Measurements from ENCODE around the gene CDK5RAP2.

Gene CDK5RAP2

DNA sequence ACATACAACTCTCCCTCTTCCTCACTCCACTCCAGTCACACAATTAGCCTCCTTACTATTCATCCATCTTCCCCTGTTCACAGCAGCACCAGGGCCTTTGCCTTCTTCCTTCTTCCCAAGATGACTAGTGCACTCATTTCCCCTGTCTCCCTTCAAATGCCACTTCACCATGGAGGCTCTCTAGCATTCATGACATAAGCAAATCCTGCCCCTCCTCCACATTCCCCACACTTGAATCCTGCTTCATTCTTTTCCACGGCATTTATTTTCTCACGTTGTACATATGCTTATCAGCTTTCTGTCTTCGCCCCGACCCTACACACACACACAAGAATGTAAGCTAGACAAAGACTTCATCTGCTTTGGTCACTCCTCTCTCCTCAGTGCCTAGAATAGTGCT lies 133.3 kb downstream of the CDK5RAP2 start:
- H3K4me3 ChIP-seq (ENCODE audit: low read depth, low read length), result no peak overlapping the region
- TF ChIP-seq, protein P1, sequence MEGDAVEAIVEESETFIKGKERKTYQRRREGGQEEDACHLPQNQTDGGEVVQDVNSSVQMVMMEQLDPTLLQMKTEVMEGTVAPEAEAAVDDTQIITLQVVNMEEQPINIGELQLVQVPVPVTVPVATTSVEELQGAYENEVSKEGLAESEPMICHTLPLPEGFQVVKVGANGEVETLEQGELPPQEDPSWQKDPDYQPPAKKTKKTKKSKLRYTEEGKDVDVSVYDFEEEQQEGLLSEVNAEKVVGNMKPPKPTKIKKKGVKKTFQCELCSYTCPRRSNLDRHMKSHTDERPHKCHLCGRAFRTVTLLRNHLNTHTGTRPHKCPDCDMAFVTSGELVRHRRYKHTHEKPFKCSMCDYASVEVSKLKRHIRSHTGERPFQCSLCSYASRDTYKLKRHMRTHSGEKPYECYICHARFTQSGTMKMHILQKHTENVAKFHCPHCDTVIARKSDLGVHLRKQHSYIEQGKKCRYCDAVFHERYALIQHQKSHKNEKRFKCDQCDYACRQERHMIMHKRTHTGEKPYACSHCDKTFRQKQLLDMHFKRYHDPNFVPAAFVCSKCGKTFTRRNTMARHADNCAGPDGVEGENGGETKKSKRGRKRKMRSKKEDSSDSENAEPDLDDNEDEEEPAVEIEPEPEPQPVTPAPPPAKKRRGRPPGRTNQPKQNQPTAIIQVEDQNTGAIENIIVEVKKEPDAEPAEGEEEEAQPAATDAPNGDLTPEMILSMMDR (IDR thresholded peaks at IDR 0.05; ENCODE audit: borderline replicate concordance, insufficient read depth, low read depth, low read length), result no peak

DNA sequence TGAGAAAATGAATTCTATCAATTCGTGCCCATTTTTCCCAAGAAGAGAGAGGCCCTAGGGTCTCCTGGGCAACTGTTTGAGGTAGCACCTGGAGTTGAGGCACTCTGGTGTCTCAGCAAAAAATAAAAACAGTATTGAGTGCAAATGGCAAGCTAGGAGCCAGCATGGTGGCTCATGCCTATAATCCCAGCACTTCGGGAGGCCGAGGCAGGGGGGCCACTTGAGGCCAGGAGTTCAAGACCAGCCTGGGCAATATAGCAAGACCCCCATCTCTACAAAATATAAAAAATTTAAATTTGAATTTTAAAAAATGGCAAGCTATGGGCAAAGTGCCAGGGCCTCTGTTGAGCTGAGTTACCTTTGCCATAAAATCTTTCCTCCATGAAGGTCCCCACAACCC lies 136.0 kb downstream of the CDK5RAP2 start:
- TF ChIP-seq, protein P1 (IDR thresholded peaks at IDR 0.05; ENCODE audit: borderline replicate concordance, insufficient read depth, low read depth, low read length), result no peak
- H3K4me3 ChIP-seq (ENCODE audit: low read depth, low read length), result no peak overlapping the region

DNA sequence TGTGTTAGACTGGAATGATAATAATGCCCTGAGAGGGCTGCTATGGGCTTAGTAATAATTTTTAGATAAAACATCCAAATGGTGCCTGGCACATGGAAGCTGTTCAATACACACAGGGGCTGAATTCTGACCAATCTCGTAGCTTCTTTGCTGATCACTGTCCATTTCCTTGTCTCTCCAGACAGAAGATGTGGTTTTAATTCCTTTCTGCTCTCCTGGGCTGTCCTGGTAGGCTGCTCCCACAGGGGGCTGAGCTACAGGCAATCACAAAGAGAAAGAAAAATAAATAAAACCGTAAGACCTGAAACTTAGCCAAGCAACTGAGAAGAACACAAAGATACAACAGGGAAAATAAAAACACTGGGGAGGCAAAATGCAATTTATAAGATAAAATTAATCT lies 136.5 kb downstream of the CDK5RAP2 start:
- no peak overlapping the region for H3K4me3 ChIP-seq (ENCODE audit: low read depth, low read length)
- TF ChIP-seq, protein P1 (IDR thresholded peaks at IDR 0.05; ENCODE audit: borderline replicate concordance, insufficient read depth, low read depth, low read length), result no peak

DNA sequence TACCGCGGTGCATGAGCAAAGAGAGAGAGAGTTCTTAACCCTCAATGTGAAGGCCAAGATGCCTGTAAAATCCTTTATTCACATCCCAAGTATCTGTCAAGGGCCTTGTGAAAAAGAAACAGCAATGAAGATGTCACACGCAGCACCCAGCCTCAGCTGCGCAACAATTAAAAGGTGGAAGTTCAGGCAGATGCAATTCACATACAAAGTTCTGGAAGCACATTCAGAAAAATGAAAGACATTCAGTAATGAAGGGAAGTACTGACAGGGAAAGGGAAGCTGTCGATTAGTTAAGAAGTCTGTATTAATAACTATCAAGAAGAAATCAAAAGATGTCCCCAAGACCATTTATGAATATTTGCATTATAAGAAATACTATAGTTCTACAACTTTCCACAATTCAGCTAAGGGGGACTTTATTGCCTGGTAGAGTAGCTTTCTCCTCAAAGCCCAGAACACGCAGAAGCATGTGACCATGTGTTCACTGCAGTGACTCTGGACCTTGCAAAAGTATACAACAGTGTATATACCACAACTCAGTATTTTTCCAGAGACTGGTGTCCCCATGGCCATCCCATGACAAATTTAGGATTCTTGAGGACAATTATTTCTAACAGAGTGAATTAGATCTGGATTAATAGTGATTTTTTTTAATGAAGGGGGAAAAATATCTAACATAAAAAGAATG lies 137.5 kb downstream of the CDK5RAP2 start:
- no peak overlapping the region for H3K4me3 ChIP-seq (ENCODE audit: low read depth, low read length)
- TF ChIP-seq, protein P1 (IDR thresholded peaks at IDR 0.05; ENCODE audit: borderline replicate concordance, insufficient read depth, low read depth, low read length), result no peak

DNA sequence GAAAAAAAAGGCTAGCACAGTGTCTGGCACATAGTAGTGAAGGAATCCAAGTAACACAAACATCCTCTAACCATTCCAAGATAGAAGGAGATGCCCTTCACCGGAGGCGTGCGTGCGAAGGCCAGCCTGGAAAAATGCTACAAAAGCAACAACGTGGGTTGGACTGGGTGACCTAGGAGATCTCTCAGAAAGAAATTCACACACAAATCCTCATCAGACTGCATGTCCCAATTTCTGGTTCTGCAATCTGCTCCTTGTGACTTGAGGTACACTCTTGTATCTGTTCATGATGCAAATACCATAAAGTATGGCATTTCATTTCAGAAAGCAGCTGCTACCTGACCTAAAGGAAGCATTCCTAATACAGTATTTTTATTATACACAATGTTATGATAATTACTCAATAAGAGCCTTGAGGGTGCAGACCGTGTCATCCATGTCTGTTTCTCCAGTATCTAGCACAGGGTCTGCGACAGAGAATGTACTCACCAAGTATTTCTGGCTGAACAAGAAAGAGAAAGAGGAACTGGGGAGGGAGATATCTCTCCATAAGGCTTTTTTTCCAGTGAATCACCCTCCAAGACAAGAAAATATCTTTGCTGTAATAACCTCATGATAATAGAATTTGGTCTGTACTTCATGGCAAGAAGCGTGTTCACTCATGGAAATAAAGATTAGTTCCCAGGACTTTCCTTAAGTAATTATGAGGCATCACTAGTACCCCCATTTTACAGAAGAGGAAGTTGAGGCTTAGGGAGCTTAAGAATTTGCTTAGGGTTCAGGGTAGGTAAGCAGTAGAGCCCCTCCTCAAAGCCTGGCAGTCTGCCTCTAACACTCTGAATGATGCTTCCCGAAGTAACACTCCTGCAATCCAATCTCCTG lies 138.3 kb downstream of the CDK5RAP2 start:
- TF ChIP-seq, protein P1 (IDR thresholded peaks at IDR 0.05; ENCODE audit: borderline replicate concordance, insufficient read depth, low read depth, low read length), result no peak
- H3K4me3 ChIP-seq (ENCODE audit: low read depth, low read length), result no peak overlapping the region

DNA sequence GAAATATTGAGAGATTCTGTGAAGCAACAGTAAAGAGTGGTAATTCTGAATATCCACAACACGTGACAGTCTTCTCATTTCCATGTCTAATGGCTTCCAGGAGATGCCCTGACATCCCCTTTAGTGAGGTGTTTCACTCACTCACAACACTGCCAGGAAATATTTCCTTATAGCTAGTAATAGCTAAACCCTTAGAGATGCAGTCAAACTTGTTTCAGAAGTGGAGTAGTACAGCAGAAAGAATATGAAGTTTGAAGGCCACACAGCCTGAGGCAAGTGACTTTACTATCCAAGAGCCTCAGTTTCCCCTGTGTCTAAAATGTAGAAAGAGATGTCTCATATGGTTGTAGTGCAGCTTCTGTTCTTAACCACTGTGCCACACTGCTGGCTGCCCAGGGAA lies 139.2 kb downstream of the CDK5RAP2 start:
- TF ChIP-seq, protein P1 (IDR thresholded peaks at IDR 0.05; ENCODE audit: borderline replicate concordance, insufficient read depth, low read depth, low read length), result no peak
- no peak overlapping the region for H3K4me3 ChIP-seq (ENCODE audit: low read depth, low read length)
